Measurements from ENCODE around the gene TMEM256. TPM values are rescaled to one million over a fixed set of nuclear protein-coding genes. Genes with fewer than 3 reads are reported as not detected.
A peak's percentile ranks its signal among the peaks of the same experiment; 100 is the strongest.

The TMEM256 gene
- total RNA-seq, 1 experiment from 2014 or later, result 200 TPM

GRCh38 chr17:7432296-7432695, 28.4 kb upstream of the TMEM256 start:
- DNase-seq (ENCODE audit: low spot score), result no peak
- in situ Hi-C loops (cut with HindIII; ENCODE audit: low sequenced_read_pairs), result no loop called here

GRCh38 chr17:7431231-7431630, 27.3 kb upstream of the TMEM256 start:
- DNase-seq (ENCODE audit: low spot score), result no peak
- in situ Hi-C loops (cut with HindIII; ENCODE audit: low sequenced_read_pairs), result no loop called here

DNA sequence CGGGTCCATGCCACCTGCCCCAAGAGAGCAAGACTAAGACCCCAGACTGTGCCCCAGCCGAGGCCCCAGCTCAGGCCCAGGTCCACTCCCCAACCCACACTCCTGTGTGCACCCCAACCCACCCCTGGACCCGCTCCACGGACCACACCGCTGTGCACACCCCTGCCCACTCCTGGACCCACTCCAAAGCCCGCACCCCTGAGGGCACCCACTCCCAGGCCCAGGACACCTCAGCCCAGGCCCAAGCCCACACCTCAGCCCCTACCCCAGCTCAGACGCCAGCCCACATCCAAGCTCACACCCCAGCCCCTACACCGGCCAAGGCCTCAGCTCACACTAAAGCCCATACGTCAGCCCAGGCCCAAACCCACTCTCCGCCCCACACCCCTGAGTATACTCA, 25.8 kb upstream of the TMEM256 start:
- no peak for DNase-seq (ENCODE audit: low spot score)
- in situ Hi-C loops (cut with HindIII; ENCODE audit: low sequenced_read_pairs), result no loop called here

DNA sequence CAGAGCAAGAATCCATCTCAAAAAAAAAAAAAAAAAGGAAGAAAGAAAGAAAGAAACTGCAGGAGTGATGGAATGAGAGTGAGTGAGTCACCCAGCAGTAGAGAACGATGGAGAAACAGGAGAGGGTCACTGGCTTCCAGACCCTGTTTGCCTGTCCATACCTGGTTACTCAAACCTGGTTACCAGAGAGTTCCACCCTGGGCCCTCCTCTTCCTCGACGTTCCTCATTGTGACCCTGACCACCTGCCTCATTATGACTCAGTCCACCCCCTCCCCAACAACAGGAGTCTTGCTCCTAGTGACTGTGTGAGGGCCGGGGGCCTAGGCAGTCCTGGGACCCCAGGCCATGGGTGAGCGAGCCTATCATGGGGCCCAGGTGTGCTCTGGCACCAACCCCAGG, 24.7 kb upstream of the TMEM256 start, which contains the start of gene SPEM3:
TSS of gene SPEM3 (plus strand) at position 301 of the 400 bp plus-strand sequence. CDS start at position 347, 46 bp downstream.
- in situ Hi-C loops (cut with HindIII; ENCODE audit: low sequenced_read_pairs), result no loop called here
- no peak for DNase-seq (ENCODE audit: low spot score)

- DNase-seq (ENCODE audit: low spot score), result no peak
- in situ Hi-C loops (cut with HindIII; ENCODE audit: low sequenced_read_pairs), result no loop called here
These were observed 23.7 kb upstream of the TMEM256 start for GRCh38 chr17:7427549-7427948.

DNA sequence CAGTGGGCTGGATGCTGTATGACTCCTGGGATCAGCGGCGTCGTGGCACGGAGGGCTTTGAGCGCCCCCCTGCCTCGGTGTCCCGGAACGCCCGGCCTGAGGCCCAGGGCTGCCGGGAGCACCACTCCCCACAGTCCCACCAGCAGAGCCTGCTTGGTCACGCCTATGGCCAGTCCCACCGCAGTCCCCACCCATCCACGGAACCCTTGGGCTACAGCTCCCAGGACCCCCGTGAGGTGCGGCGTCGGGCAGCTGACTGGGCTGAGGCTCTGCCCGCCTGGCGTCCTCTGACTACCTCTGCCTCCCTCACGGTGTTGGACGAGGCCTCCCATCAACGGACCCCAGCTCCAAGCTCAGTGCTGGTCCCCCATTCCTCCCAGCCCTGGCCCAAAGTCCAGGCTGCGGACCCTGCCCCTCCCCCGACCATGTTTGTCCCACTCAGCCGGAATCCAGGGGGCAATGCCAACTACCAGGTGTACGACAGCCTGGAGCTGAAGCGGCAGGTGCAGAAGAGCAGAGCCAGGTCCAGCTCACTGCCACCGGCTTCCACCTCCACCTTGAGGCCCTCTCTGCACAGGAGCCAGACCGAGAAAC, 23.1 kb upstream of the TMEM256 start:
- DNase-seq (ENCODE audit: low spot score), result no peak
- in situ Hi-C loops (cut with HindIII; ENCODE audit: low sequenced_read_pairs), result no loop called here

GRCh38 chr17:7426203-7426863, 22.4 kb upstream of the TMEM256 start:
- no peak for DNase-seq (ENCODE audit: low spot score)
- in situ Hi-C loops (cut with HindIII; ENCODE audit: low sequenced_read_pairs), result no loop called here

- DNase-seq (ENCODE audit: low spot score), result no peak
- in situ Hi-C loops (cut with HindIII; ENCODE audit: low sequenced_read_pairs), result no loop called here
These were observed 21.9 kb upstream of the TMEM256 start for GRCh38 chr17:7425756-7426155.

- in situ Hi-C loops (cut with HindIII; ENCODE audit: low sequenced_read_pairs), result no loop called here
- DNase-seq (ENCODE audit: low spot score), result no peak
These were observed 21.4 kb upstream of the TMEM256 start, which contains the start of gene SPEM2 for GRCh38 chr17:7425316-7425715. Gene SPEM2, plus strand, starts transcription at chr17:7425616. Its CDS starts 73 bp downstream, at chr17:7425689.

- no peak for DNase-seq (ENCODE audit: low spot score)
- in situ Hi-C loops (cut with HindIII; ENCODE audit: low sequenced_read_pairs), result no loop called here
These were observed 19.8 kb upstream of the TMEM256 start for GRCh38 chr17:7423679-7424078.

- DNase-seq (ENCODE audit: low spot score), result no peak
- in situ Hi-C loops (cut with HindIII; ENCODE audit: low sequenced_read_pairs), result no loop called here
These were observed 17.3 kb upstream of the TMEM256 start for GRCh38 chr17:7421186-7421585.

DNA sequence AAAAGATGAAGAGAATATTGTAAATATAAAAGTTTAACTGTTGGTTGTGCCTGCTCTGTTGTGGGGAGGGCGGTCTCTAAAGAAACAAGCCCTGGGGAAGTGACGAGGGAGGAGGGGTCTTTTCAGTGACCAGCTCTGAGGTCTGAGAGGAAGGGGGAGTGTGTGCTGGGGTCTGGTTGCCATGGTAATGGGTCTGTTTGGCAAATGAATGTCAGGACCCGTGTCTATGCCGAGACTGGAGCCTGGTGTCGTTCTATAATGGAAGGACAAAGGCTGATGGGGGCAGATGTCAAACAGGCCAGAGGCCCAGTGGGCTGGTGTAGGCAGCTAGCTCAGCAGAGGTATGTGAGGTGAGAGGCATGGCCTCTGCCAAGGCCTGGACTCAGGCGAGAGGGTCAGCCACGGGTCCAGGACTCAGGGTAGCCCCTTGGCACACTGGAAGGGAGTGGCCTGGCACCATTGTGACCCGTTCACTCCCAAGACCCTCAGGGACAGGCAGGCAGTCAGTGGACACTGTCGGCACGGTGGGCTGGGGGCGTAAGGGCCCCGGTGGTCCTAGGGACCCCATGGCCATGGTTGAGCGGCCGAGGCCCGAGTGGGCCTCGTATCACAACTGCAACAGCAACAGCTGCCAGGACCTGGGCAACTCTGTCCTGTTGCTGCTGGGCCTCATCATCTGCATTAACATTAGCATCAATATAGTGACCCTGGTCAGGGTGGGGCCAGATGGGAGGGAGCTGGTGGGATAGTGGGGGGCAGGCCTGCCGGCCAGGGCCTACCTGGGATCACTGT, 16.1 kb upstream of the TMEM256 start, which contains the start of gene SPEM1:
TSS of gene SPEM1 (plus strand) at position 506 of the 792 bp plus-strand sequence. CDS start at position 567, 61 bp downstream.
- in situ Hi-C loops (cut with HindIII; ENCODE audit: low sequenced_read_pairs), result no loop called here
- no peak for DNase-seq (ENCODE audit: low spot score)

- DNase-seq (ENCODE audit: low spot score), result no peak
- in situ Hi-C loops (cut with HindIII; ENCODE audit: low sequenced_read_pairs), result no loop called here
These were observed 14.7 kb upstream of the TMEM256 start for GRCh38 chr17:7418472-7419152.

DNA sequence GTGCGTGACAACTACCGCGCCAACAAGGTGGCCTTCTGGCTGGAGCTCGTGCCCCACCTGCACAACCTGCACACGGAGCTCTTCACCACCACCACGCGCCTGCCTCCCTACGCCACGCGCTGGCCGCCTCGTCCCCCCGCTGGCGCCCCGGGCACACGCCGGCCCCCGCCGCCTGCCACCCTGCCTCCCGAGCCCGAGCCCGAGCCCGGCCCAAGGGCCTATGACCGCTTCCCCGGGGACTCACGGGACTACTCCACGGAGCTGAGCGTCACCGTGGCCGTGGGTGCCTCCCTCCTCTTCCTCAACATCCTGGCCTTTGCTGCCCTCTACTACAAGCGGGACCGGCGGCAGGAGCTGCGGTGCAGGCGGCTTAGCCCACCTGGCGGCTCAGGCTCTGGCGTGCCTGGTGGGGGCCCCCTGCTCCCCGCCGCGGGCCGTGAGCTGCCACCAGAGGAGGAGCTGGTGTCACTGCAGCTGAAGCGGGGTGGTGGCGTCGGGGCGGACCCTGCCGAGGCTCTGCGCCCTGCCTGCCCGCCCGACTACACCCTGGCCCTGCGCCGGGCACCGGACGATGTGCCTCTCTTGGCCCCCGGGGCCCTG, 13.3 kb upstream of the TMEM256 start:
- in situ Hi-C loops (cut with HindIII; ENCODE audit: low sequenced_read_pairs), result no loop called here

DNA sequence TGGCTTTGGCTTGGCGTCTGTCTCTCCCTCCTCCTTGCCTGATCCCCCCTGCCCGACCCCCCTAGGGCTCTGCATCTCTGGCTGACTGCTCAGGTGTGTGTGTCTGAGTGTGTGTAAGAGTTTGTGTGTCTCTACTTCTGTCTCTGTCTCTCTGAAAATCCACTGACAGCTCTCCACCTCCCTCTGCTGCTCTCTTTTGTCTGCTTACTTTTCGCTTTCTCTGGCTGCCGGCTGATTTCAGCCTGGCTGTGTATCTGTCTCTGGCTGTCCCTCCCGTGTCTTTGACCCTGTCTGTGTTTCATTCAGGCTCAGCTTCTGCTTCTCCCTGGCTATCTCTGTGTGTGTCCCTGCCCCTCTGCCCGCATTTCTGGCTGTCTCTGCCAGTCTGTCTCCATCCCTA, 12.4 kb upstream of the TMEM256 start:
- in situ Hi-C loops (cut with HindIII; ENCODE audit: low sequenced_read_pairs), result no loop called here
- DNase-seq (ENCODE audit: low spot score), result no peak

More for the DNA sequence above, 13.3 kb upstream of the TMEM256 start:
- DNase-seq (ENCODE audit: low spot score), result no peak

GRCh38 chr17:7415784-7416183, 11.9 kb upstream of the TMEM256 start:
- no peak for DNase-seq (ENCODE audit: low spot score)
- in situ Hi-C loops (cut with HindIII; ENCODE audit: low sequenced_read_pairs), result no loop called here

- no peak for DNase-seq (ENCODE audit: low spot score)
- in situ Hi-C loops (cut with HindIII; ENCODE audit: low sequenced_read_pairs), result no loop called here
These were observed 10.9 kb upstream of the TMEM256 start for GRCh38 chr17:7414837-7415236.

GRCh38 chr17:7413346-7413985, 9.6 kb upstream of the TMEM256 start:
- in situ Hi-C loops (cut with HindIII; ENCODE audit: low sequenced_read_pairs), result no loop called here
- DNase-seq (ENCODE audit: low spot score), result peak; percentile 34

GRCh38 chr17:7411427-7411750, 7.5 kb upstream of the TMEM256 start:
- in situ Hi-C loops (cut with HindIII; ENCODE audit: low sequenced_read_pairs), result no loop called here
- DNase-seq (ENCODE audit: low spot score), result no peak

Measured in G401 (cell line).